HepG2 (cell line): Measurements from ENCODE around the gene ARGLU1. TPM values are rescaled to one million over a fixed set of nuclear protein-coding genes. Genes with fewer than 3 reads are reported as not detected.

Experiments
- ADNP ChIP-seq: sonication (generic); formaldehyde crosslinking; IDR thresholded peaks from 2 replicates; pipeline ENCODE4 v1.4.0; 2020; ENCODE audit warnings: missing genetic modification reagents
- CENPX ChIP-seq: sonication (generic); formaldehyde crosslinking; IDR thresholded peaks from 2 replicates; pipeline ENCODE4 v1.9.0; 2021; ENCODE audit warnings: mild to moderate bottlenecking, missing genetic modification reagents, moderate library complexity
- E2F1 ChIP-seq: sonication (generic); formaldehyde crosslinking; IDR thresholded peaks from 2 replicates; pipeline ENCODE4 v1.5.0; 2020; ENCODE audit warnings: missing genetic modification reagents
- FOXK1 ChIP-seq: sonication (generic); formaldehyde crosslinking; IDR thresholded peaks from 2 replicates; pipeline ENCODE4 v1.4.0; 2020; ENCODE audit warnings: low read depth, missing genetic modification reagents, borderline replicate concordance
- KDM5B ChIP-seq: sonication (generic); formaldehyde crosslinking; IDR thresholded peaks from 2 replicates; pipeline ENCODE4 v1.4.0; 2020; ENCODE audit warnings: missing genetic modification reagents, mild to moderate bottlenecking, borderline replicate concordance
- NFRKB ChIP-seq: fragments of 450-650 bp; IDR thresholded peaks from 2 replicates; pipeline ENCODE4 v1.6.1; 2017
- PHB2 ChIP-seq: fragments of 450-650 bp; IDR thresholded peaks from 2 replicates; pipeline ENCODE4 v1.6.1; 2018; ENCODE audit not compliant: partially characterized antibody
- RAD21 ChIP-seq: fragments of 450-650 bp; formaldehyde crosslinking; IDR thresholded peaks from 2 replicates; pipeline ENCODE4 v1.5.0; 2020; ENCODE audit warnings: mild to moderate bottlenecking
- RFX3 ChIP-seq: IDR thresholded peaks from 2 replicates; pipeline ENCODE4 v1.6.1; 2016; ENCODE audit warnings: missing biosample characterization, missing genetic modification reagents
- TBX3 ChIP-seq: fragments of 450-650 bp; IDR thresholded peaks from 2 replicates; pipeline ENCODE4 v1.6.1; 2017; ENCODE audit warnings: antibody characterized with exemption, mild to moderate bottlenecking, inconsistent platforms, borderline replicate concordance
- TGIF2 ChIP-seq: IDR thresholded peaks from 2 replicates; pipeline ENCODE4 v1.6.1; 2016; ENCODE audit warnings: control low read depth, missing compliant biosample characterization
- ZFX ChIP-seq: sonication (generic); formaldehyde crosslinking; IDR thresholded peaks from 2 replicates; pipeline ENCODE4 v1.4.0; 2020; ENCODE audit warnings: mild to moderate bottlenecking, low read depth, missing genetic modification reagents, moderate library complexity
- ZNF10 ChIP-seq: sonication (generic); formaldehyde crosslinking; IDR thresholded peaks from 2 replicates; pipeline ENCODE4 v1.4.0; 2020; ENCODE audit warnings: mild to moderate bottlenecking, low read depth, missing genetic modification reagents, borderline replicate concordance
- ZNF124 ChIP-seq: sonication (generic); formaldehyde crosslinking; IDR thresholded peaks from 2 replicates; pipeline ENCODE4 v1.4.0; 2020; ENCODE audit warnings: missing genetic modification reagents
- ZNF691 ChIP-seq: sonication (generic); formaldehyde crosslinking; IDR thresholded peaks from 2 replicates; pipeline ENCODE4 v1.4.0; 2020; ENCODE audit warnings: missing genetic modification reagents, low read depth, mild to moderate bottlenecking, borderline replicate concordance
- ZNF83 ChIP-seq: sonication (generic); formaldehyde crosslinking; IDR thresholded peaks from 2 replicates; pipeline ENCODE4 v1.4.0; 2020; ENCODE audit warnings: missing genetic modification reagents, mild to moderate bottlenecking, borderline replicate concordance
- polyA plus RNA-seq, 8 experiments: library from polyadenylated mRNA; depleted of rRNA in 3 of 8; stranded (reverse) in 7 of 8; unstranded in 1 of 8; fragments of >200 nt; fragmentation: Illumina TruSeq in 4 of 8; extraction: Trizol in 4 of 8; gene quantifications; 2 replicates each; pipeline versions ENCODE4 v1.2.1 to v1.2.3, GENCODE V29; 2011 to 2016; ENCODE audit warnings: low read depth in 4 of 8, missing spikeins in 1 of 8, mixed read lengths in 1 of 8; ENCODE audit not compliant: insufficient read depth in 1 of 8
- total RNA-seq, 5 experiments: library from RNA; depleted of rRNA; stranded (reverse); fragments of >200 nt; fragmentation: Illumina TruSeq; extraction: Trizol; gene quantifications; 2 replicates each; pipeline ENCODE4 v1.2.3, GENCODE V29; 2016; ENCODE audit warnings: low read depth in 1 of 5

Gene ARGLU1
- total and polyA plus RNA-seq, 2 of the 13 experiments (the other 11 are each of a cell fraction or from before 2014, with no cell fraction given), result 47.1 to 70.6 TPM

GRCh38 chr13:106536244-106537034, 31.5 kb downstream of the ARGLU1 start (continued):
- TF ChIP-seq ZNF691 (CRISPR knock-in tag) (no peak), FOXK1 (CRISPR knock-in tag) (no peak), NFRKB (no peak), TGIF2 (CRISPR knock-in tag) (no peak), ZNF83 (no peak), KDM5B (CRISPR knock-in tag) (no peak), CENPX (no peak), ZFX (CRISPR knock-in tag) (0 out of 2 replicates have a peak, but pooled peaks have one; percentile 18), E2F1 (CRISPR knock-in tag) (no peak), RAD21 (CRISPR knock-in tag) (peak; percentile 86), ZNF124 (CRISPR knock-in tag) (no peak), TBX3 (no peak), RFX3 (no peak), PHB2 (no peak), ADNP (CRISPR knock-in tag) (no peak), ZNF10 (no peak)
